Stimulated activated CD4-positive, alpha-beta T cell treated with anti-CD3 and anti-CD28 coated beads, Interleukin-1b, Interleukin-23, amount 100 ng/mL, for 1 hour (primary cell): ENCODE measurements around the gene ZIC4.

Experiments
- DNase-seq, 2 donors: peaks; one replicate each; pipeline ENCODE4 v3.0.0-alpha.2; 2020; ENCODE audit warnings: low read depth in 2 of 2

Gene ZIC4

DNA sequence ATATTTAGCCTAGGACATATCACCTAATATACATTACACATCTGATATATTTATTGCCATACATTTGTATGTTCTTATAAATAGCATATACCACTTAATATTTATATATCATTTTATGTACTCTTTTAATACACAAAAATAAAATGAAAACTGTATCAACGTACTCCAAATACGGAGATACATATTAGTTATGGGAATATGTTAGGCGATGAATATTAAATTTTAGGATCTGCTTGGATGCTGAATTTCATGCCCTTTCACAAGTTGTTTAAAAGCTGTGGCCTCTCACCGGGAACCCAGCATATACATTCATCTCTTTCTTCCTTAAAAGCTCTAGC, 50.6 kb downstream of the ZIC4 start:
- DNase-seq, result no peak

DNA sequence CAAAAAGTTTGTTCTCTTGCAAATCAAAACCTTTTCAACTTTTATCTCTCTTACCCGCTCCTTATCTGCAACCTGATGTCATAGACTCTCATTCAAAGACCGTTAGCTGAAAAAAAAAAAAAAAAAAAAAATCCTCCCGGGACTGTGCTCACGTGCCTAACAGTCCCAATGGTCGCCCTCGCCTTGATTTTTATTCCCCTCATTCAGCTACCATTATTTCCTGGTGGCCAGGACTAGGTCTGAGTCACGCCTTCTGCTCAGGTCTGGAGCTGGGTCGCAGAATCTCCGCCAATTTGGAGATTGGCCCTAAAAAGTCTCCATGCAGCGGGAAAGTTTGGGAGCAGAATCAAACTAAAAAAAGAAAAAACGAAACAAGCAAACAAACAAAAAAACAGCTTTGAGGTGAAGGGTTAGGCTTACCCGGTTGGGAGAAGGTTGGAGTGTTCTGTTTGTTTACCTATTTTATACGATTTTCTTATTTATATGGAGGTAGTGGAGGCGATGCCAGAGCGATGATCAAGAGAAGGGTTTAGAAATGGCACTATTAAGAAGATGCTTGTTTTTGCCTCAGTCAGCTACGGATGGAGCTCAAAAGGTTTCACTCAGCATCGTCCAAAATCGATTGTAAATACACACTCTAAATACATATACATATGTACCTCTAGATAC, 51.1 kb downstream of the ZIC4 start:
- DNase-seq, result no peak

DNA sequence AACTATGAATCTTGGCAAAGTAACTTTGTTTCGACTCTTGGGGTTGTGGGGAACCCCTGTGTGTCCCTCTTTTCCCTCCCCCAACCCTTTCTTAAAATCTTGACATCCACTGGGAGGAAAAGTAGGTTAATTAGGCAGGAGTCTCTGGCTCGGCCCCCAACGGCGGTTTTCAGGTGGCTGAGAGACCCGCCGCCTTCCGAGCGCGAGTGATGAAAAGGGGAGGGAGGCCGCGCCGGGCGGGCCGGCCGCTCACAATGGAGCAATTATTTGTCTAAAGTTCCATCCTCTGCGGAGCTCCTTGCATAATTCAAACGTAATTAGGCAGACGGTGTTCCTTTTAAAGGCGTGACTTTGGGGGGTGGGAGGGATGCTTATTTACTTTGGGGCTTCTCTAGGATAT, 51.7 kb downstream of the ZIC4 start:
- DNase-seq, result no peak

DNA sequence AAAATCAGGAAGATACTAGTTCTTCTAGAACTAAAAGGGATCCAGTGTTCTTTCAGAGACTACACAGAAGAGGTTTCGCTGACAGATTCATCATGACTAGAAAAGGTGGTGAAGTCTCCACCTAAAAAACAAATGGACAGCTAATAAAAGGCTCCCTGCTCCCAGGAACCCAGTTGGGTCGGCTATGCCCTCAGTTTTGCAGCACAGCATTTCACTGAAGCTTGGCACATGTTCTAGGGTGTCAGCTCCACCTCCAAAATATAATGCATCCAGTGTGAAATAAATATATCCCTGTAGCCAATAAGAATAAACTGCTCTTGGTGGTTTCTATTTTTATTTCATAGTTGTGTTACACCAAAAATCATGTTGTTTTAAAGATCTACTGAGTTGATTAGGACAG, 55.0 kb downstream of the ZIC4 start:
- no peak for DNase-seq

DNA sequence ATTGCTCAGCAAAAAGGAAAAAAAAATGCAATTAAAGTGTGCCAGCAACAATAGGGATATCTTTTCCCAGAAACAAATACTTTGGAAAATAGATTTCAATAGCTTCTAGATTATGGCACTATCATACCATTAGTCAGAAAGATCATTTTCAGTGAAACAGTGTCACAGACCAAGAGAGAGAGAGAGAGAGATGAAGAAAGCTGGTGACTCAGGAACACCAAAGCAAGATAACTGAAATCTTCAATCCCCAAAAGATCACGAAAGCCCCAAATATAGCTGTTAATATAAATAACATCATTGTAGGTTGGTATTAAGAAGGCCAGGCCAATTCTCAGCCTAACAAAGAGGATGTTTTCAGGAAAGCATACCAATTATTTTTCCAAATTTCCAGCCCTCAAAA, 57.4 kb downstream of the ZIC4 start:
- DNase-seq, result no peak

DNA sequence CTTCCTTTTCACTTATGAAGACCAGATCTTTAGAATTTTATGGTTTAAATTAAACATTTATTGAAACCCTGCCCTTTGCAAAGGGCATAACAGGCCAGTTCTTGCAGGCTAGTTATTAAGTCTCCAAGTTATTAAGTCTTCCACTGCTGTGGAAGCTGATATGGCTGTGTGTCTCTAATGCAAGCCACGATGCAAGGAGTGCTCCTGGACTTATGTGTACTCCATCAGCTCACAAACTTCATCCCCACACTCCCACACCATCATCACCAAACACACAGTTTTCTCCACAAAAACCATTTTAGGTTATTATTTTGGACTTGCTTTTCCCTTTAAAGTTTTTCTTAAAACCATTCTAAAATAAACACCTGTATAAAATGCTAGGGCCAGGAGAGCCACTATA, 62.4 kb downstream of the ZIC4 start:
- DNase-seq, result no peak

DNA sequence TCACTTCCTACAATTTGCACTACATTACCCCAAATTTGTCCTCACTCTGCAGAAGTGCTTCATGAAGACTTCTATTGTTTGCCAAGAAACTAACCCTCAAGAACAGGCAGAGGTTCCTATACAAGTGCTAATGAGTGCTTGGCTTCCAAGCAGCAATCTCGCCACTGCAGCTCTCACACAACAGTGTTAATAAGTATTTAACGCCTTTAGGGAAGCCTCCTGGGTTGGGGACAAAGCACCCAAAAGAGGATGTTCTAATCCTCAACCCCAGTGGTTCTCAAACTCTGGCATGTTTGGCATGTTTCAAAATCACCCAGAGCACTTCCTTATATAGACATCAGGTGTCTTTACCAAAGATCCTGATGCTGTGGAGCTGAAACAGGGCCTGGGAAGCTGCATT, 64.6 kb downstream of the ZIC4 start:
- DNase-seq, result no peak

DNA sequence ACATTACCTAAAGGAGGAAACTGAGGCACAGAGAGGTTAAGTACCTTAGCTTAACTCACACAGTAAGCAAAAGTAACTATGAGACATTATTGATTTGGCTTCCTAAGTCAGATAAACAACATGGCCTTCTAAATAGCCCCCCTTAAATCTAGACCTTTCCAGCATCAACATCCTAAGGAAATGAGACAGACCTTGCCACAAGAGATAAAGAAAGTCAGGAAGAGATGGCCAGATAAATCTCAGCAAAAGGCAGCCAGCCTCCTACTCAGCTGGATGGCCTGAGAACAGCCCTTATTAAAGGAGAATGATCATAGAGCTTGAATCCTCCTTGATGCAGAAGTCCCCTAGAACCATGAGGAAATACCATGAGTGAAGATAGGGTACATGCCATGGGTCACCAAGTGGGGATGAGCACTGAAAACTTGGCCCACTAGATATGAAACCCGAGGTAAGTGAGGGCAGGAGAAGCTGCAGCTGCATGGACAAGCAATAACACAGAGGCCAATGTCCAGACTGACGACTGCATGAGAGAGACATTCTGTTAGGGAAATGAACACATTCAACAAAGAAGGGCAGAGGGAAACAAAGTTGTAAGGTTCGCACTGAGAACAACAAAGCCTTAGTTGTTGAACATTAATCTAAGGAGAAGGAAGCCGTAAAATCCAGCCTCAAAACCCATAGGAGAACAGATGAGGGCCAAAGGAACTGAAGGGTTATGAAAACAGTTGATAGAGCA, 69.6 kb downstream of the ZIC4 start:
- DNase-seq, result no peak
